CD14-positive monocyte (primary cell): ENCODE measurements around the gene PLA2G3. TPM values are rescaled to one million over a fixed set of nuclear protein-coding genes. Genes with fewer than 3 reads are reported as not detected.
A peak's percentile ranks its signal among the peaks of the same experiment; 100 is the strongest.

Experiments
- DNase-seq, 3 donors: peaks; one replicate each; pipeline ENCODE4 v3.0.0-alpha.2; 2011 to 2022
- H2AFZ ChIP-seq: 2 replicates; pipeline ENCODE4 v1.6.0; 2012; ENCODE audit warnings: mild to moderate bottlenecking, low read depth, low read length, inconsistent platforms; ENCODE audit not compliant: insufficient read depth, poor library complexity, severe bottlenecking
- H3K27ac ChIP-seq, 2 donors: 1 replicate in 1 of 2; 2 replicates in 1 of 2; pipeline ENCODE4 v1.5.1; 2012 to 2013; ENCODE audit warnings: low read length in 2 of 2, control low read depth in 1 of 2, inconsistent platforms in 1 of 2, low read depth in 1 of 2, mild to moderate bottlenecking in 1 of 2
- H3K27me3 ChIP-seq, 2 donors: one replicate each; pipeline versions ENCODE4 v1.6.0 to v1.6.1; 2011 to 2013; ENCODE audit warnings: low read length in 2 of 2; ENCODE audit not compliant: control insufficient read depth in 2 of 2, insufficient read depth in 2 of 2
- H3K36me3 ChIP-seq, 2 donors: replicated peaks in 1 of 2; 1 replicate in 1 of 2; 2 replicates in 1 of 2; pipeline versions ENCODE4 v1.5.1 to v1.6.1; 2012 to 2013; ENCODE audit warnings: low read length in 2 of 2, control low read depth in 1 of 2, inconsistent platforms in 1 of 2, mild to moderate bottlenecking in 1 of 2; ENCODE audit not compliant: insufficient read depth in 2 of 2, control insufficient read depth in 1 of 2
- H3K4me1 ChIP-seq, 2 donors: 1 replicate in 1 of 2; 2 replicates in 1 of 2; pipeline versions ENCODE4 v1.5.1 to v1.6.1; 2012 to 2013; ENCODE audit warnings: low read length in 2 of 2, control low read depth in 1 of 2, inconsistent platforms in 1 of 2, mild to moderate bottlenecking in 1 of 2, moderate library complexity in 1 of 2; ENCODE audit not compliant: insufficient read depth in 2 of 2, control insufficient read depth in 1 of 2
- H3K4me2 ChIP-seq: replicated peaks from 2 replicates; pipeline ENCODE3; 2012; ENCODE audit warnings: low read length, moderate library complexity, mild to moderate bottlenecking; ENCODE audit not compliant: poor library complexity, severe bottlenecking; ENCODE audit errors: extremely low read depth
- H3K4me3 ChIP-seq, 3 experiments: fragments of 200-600 bp in 1 of 3; sonication (generic) in 1 of 3; replicated peaks in 1 of 3; 1 replicate in 2 of 3; 2 replicates in 1 of 3; pipeline ENCODE4 v1.5.1; 2011 to 2013; ENCODE audit warnings: low read length in 3 of 3, mild to moderate bottlenecking in 3 of 3, control low read depth in 2 of 3, low read depth in 2 of 3, inconsistent platforms in 1 of 3, moderate library complexity in 1 of 3
- H3K79me2 ChIP-seq: 2 replicates; pipeline ENCODE4 v1.6.0; 2012; ENCODE audit warnings: mild to moderate bottlenecking, control low read depth, inconsistent platforms, low read length, moderate library complexity; ENCODE audit not compliant: insufficient read depth
- H3K9ac ChIP-seq: 2 replicates; pipeline ENCODE4 v1.6.0; 2017; ENCODE audit warnings: low read length, mild to moderate bottlenecking; ENCODE audit not compliant: insufficient read depth, poor library complexity, severe bottlenecking
- H3K9me3 ChIP-seq, 2 donors: replicated peaks in 1 of 2; 1 replicate in 1 of 2; 2 replicates in 1 of 2; pipeline versions ENCODE4 v1.5.1 to v1.6.1; 2012 to 2013; ENCODE audit warnings: low read length in 2 of 2, control low read depth in 1 of 2; ENCODE audit not compliant: control insufficient read depth in 1 of 2, insufficient read depth in 1 of 2
- H4K20me1 ChIP-seq: 2 replicates; pipeline ENCODE4 v1.6.0; 2012; ENCODE audit warnings: mild to moderate bottlenecking, low read length, control low read depth, moderate library complexity; ENCODE audit not compliant: insufficient read depth
- H3K27ac Mint-ChIP-seq, 7 donors: one replicate each; pipeline ENCODE4 v1.8.0; 2020; ENCODE audit warnings: mild to moderate bottlenecking in 7 of 7, mixed read lengths in 7 of 7, moderate library complexity in 6 of 7, inconsistent platforms in 2 of 7
- H3K27me3 Mint-ChIP-seq, 3 donors: one replicate each; pipeline ENCODE4 v1.8.0; 2021 to 2022; ENCODE audit warnings: low read depth in 3 of 3, mild to moderate bottlenecking in 3 of 3, mixed read lengths in 3 of 3, moderate library complexity in 3 of 3, inconsistent platforms in 1 of 3
- H3K36me3 Mint-ChIP-seq, 2 donors: one replicate each; pipeline ENCODE4 v1.8.0; 2020; ENCODE audit warnings: mixed read lengths in 2 of 2, inconsistent platforms in 1 of 2, mild to moderate bottlenecking in 1 of 2
- H3K4me1 Mint-ChIP-seq: one replicate; pipeline ENCODE4 v1.8.0; 2020; ENCODE audit warnings: mild to moderate bottlenecking, mixed read lengths
- H3K4me3 Mint-ChIP-seq, 2 donors: one replicate each; pipeline ENCODE4 v1.8.0; 2020; ENCODE audit warnings: mild to moderate bottlenecking in 2 of 2, mixed read lengths in 2 of 2, moderate library complexity in 1 of 2
- H3K9me3 Mint-ChIP-seq, 7 donors: one replicate each; pipeline ENCODE4 v1.8.0; 2020 to 2022; ENCODE audit warnings: mixed read lengths in 7 of 7, mild to moderate bottlenecking in 6 of 7, moderate library complexity in 6 of 7, inconsistent platforms in 2 of 7
- WGBS: methylation state at CpG from one replicate; pipeline ENCODE4 v1.1.5; 2013; ENCODE audit warnings: missing lambda C conversion rate; ENCODE audit not compliant: insufficient coverage; 5-methylcytosine and 5-hydroxymethylcytosine counted together
- intact Hi-C, 2 donors: fragments of 100-400 bp; cut with micrococcal nuclease; formaldehyde crosslinking; loops; one replicate each; pipeline versions ENCODE4 v1.15.0 to v1.15.1; 2023
- polyA plus RNA-seq, 3 donors: library from polyadenylated mRNA; depleted of rRNA in 1 of 3; unstranded in 2 of 3; stranded (reverse) in 1 of 3; fragments of 300-500 nt in 2 of 3; fragments of >200 nt in 1 of 3; fragmentation: Illumina TruSeq in 2 of 3; gene quantifications; 1 replicate in 2 of 3; 2 replicates in 1 of 3; pipeline ENCODE4 v1.2.3, GENCODE V29; 2012 to 2021
- small RNA-seq: library from RNA; depleted of rRNA; stranded (forward); fragments of <200 nt; gene quantifications from one replicate; pipeline ENCODE3, GENCODE V24; 2012; ENCODE audit warnings: low read depth; ENCODE audit not compliant: insufficient read length
- TF ChIP-seq, protein P1 (sequence below): fragments of 200-600 bp; IDR thresholded peaks from one replicate; pipeline ENCODE4 v1.8.0; 2022; ENCODE audit warnings: antibody characterized with exemption, mild to moderate bottlenecking

Gene PLA2G3
- polyA plus RNA-seq, 3 donors, result not detected

- no peaks in the 10 kb centered on the region for H3K27me3 ChIP-seq
- Mint-ChIP-seq H3K4me1 (peaks cover 45% of the 10 kb centered on the region), H3K27ac (peak overlapping the region; percentile 80 to 94 (median 85)), H3K36me3 (peaks cover 4 to 13% of the 10 kb centered on the region in 2 donors), H3K4me3 (peak overlapping the region; percentile 85 to 89), H3K27me3 (peaks cover 2 to 4% (median 2%) of the 10 kb centered on the region in 3 donors), H3K9me3 (peaks cover 0 to 1% (median 0%) of the 10 kb centered on the region in 7 donors)
- H3K79me2 ChIP-seq, result peaks cover 9% of the 10 kb centered on the region
- peak; percentile 63 to 76 (median 70) for DNase-seq
- no peaks in the 10 kb centered on the region for H3K9me3 ChIP-seq
- under 1% methylated on average over 62 of the region's 69 CpGs for WGBS
- H3K4me3 ChIP-seq, result peak overlapping the region; percentile 93
- H3K27ac ChIP-seq, result peak overlapping the region; percentile 76 to 91
- H3K36me3 ChIP-seq, result peaks cover 0 to 11% of the 10 kb centered on the region in 2 donors
- peak overlapping the region; percentile 80 for H3K4me2 ChIP-seq
- peak overlapping the region; percentile 85 for H3K9ac ChIP-seq
- H2AFZ ChIP-seq, result peak overlapping the region; percentile 95
- H3K4me1 ChIP-seq, result peaks cover 40 to 55% of the 10 kb centered on the region in 2 donors
- intact Hi-C loops, result loop anchor here (5.0 kb wide), 4 partner anchors 77 to 187 kb away; partner anchors contain the start of genes MORC2 (in 2 of the 2), TUG1 (in 2 of the 2) and RNF185 (in 1 of the 2)
- H4K20me1 ChIP-seq, result no peaks in the 10 kb centered on the region
- TF ChIP-seq, protein P1, sequence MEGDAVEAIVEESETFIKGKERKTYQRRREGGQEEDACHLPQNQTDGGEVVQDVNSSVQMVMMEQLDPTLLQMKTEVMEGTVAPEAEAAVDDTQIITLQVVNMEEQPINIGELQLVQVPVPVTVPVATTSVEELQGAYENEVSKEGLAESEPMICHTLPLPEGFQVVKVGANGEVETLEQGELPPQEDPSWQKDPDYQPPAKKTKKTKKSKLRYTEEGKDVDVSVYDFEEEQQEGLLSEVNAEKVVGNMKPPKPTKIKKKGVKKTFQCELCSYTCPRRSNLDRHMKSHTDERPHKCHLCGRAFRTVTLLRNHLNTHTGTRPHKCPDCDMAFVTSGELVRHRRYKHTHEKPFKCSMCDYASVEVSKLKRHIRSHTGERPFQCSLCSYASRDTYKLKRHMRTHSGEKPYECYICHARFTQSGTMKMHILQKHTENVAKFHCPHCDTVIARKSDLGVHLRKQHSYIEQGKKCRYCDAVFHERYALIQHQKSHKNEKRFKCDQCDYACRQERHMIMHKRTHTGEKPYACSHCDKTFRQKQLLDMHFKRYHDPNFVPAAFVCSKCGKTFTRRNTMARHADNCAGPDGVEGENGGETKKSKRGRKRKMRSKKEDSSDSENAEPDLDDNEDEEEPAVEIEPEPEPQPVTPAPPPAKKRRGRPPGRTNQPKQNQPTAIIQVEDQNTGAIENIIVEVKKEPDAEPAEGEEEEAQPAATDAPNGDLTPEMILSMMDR, result peak; percentile 98
Observed at GRCh38 chr22:31084811-31085492, 55.4 kb downstream of the PLA2G3 start.

Small RNAs within 50 kb of the gene (small RNA-seq; reads per million reads assigned to genes)
- not detected for gene MIR3928

Other genes starting within 250 kb of the PLA2G3 start
- 1 to 10 TPM; 2.1 to 6.0 (median 2.4) TPM for gene MORC2, start 171.7 kb downstream of the PLA2G3 start, polyA plus RNA-seq
- 10 to 100 TPM in 2 of 3 donors, 1 to 10 TPM in 1; 9.9 to 81.3 (median 13.9) TPM for gene TUG1, start 171.2 kb downstream of the PLA2G3 start, polyA plus RNA-seq
- 10 to 100 TPM in 1 of 3 donors, under 1 TPM in 2; 0.87 to 13.3 (median 0.88) TPM for gene SMTN, start 59.2 kb downstream of the PLA2G3 start, polyA plus RNA-seq
- 1 to 10 TPM; 3.2 to 7.6 (median 3.4) TPM for gene SELENOM, start 32.9 kb downstream of the PLA2G3 start, polyA plus RNA-seq
- under 1 TPM in 1 of 3 donors, not detected in 2; 0.03 TPM for gene INPP5J, start 17.5 kb downstream of the PLA2G3 start, polyA plus RNA-seq
- 10 to 100 TPM; 16.0 to 26.5 (median 26.1) TPM for gene RNF185, start 19.7 kb upstream of the PLA2G3 start, polyA plus RNA-seq
- gene LIMK2, start 71.8 kb upstream of the PLA2G3 start, polyA plus RNA-seq, result 10 to 100 TPM in 2 of 3 donors, 1 to 10 TPM in 1; 5.5 to 14.2 (median 10.1) TPM
- gene PIK3IP1, start 152.0 kb upstream of the PLA2G3 start, polyA plus RNA-seq, result 10 to 100 TPM; 21.8 to 37.3 (median 21.9) TPM
- 10 to 100 TPM in 1 of 3 donors, 1 to 10 TPM in 2; 1.8 to 10.7 (median 2.0) TPM for gene PATZ1, start 205.8 kb upstream of the PLA2G3 start, polyA plus RNA-seq